Stimulated activated CD4-positive, alpha-beta T cell treated with anti-CD3 and anti-CD28 coated beads, Interleukin-1b, Interleukin-23, amount 100 ng/mL, for 24 hours (primary cell): ENCODE results near the gene CLK4.

Source experiments
- DNase-seq, 4 experiments: peaks; one replicate each; pipeline ENCODE4 v3.0.0-alpha.2; 2020; ENCODE audit warnings: low read depth in 4 of 4, low spot score in 1 of 4

Gene CLK4

GRCh38 chr5:178626484-178627258, at the start of gene CLK4:
TSS of gene CLK4 (minus strand) at chr5:178627050. CDS start at chr5:178623416, 3,634 bp downstream.
- peak; percentile 92 to 99 (median 96) for DNase-seq

GRCh38 chr5:178675922-178676321, 49.1 kb upstream of the CLK4 start:
- no peak for DNase-seq

DNA sequence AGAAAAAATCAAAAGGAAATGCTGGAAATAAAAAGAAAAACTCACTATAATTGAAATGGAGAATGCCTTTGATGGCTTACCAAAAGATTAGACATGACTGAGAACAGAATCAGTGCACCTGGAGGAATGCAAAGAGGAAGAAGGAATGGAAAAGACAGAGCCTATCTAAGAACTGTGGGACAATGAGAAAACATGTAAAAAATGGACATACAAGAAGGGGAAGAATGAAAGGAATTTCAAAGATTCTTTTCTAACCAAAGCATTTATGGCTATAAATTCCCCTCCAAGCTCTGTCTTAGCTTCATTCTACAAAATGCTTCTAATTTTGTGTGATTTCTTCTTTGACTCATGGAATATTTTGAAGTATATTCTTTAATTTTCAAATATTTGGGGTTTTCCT, 47.5 kb upstream of the CLK4 start:
- DNase-seq: no peak

- no peak for DNase-seq
These were observed 47.0 kb upstream of the CLK4 start for GRCh38 chr5:178673801-178674295.

GRCh38 chr5:178672630-178673029, 45.8 kb upstream of the CLK4 start:
- no peak for DNase-seq

DNA sequence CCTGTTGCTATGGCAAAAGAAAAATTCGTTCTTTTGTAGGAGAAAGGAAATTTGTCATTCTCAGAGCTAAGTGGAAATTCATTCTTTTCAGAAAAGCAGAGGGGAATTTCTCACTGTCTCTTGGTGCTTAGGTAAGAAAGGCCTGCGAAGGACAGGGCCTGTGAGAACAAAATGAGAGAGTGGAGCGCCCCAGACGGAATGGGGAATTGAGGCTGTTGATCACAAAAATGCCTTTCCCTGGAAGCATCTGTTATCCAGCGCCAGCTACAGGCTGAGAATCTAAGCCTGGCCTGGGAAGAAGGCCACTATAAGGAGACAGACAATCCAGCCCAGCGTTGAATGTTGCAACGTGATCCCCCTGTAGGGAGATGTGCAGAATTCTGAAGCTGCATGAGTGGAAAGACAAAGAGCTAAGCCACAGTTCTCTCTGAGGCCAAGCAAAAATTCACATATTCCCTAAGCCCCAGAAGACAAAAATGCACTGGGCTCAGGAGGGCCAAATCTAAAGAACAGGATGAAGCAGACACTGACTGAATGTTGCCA, 44.8 kb upstream of the CLK4 start:
- no peak for DNase-seq

DNA sequence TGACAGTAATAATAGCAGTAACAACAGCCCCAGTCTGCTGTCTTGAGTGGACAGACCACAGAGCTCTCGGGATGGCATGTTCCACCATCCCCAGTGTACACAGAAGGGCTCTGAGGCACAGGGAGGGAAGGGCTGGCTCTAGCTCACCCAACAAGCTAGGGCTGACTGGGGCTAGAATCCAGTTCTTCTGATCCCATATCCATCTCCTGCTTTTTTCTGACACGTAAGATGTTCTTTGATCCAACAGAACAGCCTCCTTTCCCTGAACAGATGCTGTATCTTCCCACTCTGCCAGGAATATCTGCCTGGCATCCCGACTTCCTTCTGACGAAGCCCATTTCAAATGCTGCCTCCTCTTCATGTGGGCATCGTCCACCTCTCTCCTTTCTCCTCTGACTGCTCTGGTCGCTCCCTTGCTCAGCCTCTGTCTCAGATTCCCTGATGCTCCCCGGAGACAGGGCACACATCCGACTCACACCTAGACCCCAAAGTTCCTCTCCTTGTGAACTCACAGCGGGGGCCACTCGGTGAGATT, 43.6 kb upstream of the CLK4 start:
- no peak for DNase-seq

DNA sequence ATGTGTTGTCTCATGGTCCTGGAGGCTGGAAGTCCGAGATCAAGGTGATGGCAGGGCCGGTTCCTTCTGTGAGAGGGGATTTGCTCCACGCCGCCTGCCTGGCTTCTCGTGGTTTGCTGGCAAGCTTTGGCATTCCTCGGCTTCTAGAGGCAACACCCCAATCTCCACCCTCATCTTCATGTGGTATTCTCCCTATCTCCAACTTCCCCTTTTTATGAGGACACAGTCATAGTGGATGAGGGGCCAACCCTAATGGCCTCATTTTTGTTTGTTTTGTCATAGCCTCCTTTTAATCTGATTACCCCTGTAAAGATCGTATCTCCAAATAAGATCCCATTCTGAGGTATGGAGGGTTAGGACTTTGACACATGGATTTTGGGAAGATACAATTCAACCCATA, 41.7 kb upstream of the CLK4 start:
- no peak for DNase-seq

GRCh38 chr5:178667688-178668087, 40.8 kb upstream of the CLK4 start:
- DNase-seq: no peak

DNA sequence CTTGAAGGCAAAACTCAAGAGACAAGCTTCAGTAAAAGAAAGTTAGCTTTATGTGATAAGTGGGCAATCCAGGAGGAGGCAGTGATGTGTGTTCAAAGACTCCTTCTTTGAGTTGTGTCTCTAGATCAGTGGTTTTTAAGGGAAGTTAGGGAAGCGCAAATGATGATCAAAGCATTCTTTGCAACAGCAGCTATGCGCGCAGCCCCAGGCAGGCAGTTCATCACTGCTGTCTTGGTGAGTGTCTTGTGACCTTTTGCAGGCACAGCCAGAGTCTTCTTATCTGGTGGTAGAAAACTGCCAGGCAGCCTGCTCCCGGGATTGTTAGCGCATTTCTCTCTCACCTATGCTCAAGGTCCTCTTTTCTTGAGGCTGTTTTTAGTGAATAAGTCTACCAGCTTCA, 40.3 kb upstream of the CLK4 start:
- DNase-seq: no peak

- DNase-seq: no peak
These were observed 37.3 kb upstream of the CLK4 start for GRCh38 chr5:178664141-178664540.

DNA sequence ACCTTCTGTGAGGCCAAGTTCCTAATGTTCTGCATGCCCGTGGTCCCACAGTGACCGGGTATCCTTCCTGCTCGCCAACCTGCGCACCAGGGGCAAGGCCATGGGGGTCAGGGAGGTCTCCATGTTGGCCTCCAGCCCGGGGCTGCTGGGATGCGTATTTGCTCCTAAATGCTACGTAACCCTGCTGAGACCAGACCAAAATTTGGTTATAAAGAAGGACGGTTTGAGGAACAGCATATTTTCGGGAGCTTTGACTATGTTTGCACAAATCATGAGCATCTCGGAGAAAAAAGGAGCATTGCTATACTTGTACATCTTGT, 35.7 kb upstream of the CLK4 start:
- no peak for DNase-seq

DNA sequence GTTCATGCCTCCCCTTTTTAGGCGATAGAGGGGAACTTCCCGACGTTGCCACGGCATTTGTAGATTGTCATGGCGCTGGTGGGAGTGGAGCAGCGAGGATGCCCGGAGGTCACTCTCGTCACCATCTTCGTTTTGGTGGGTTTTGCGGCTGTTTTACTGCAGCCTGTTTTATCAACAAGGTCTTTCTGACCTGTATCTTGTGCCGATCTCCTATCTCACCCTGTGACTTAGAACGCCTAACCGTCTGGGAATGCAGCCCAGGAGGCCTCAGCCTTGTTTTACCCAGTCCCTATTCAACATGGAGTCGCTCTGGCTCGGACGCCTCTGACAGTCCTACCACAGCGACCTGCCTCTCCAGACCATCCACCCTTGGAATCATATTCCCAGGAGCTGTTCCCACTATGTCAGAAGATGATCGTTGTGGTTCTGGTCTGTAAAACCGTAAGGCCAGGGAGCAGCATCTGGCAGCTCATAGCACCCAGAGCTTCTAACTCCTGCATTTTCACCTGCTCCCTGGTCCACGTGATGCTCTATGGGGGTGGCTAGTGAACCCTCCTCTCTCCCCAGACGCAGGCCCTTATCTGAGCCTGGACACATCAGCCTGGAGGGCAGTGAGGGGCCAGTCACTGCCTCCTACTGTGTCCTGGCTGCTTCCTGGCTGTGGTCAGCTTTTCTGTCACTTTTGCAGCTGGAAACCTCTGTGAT, 35.1 kb upstream of the CLK4 start:
- DNase-seq: no peak

DNA sequence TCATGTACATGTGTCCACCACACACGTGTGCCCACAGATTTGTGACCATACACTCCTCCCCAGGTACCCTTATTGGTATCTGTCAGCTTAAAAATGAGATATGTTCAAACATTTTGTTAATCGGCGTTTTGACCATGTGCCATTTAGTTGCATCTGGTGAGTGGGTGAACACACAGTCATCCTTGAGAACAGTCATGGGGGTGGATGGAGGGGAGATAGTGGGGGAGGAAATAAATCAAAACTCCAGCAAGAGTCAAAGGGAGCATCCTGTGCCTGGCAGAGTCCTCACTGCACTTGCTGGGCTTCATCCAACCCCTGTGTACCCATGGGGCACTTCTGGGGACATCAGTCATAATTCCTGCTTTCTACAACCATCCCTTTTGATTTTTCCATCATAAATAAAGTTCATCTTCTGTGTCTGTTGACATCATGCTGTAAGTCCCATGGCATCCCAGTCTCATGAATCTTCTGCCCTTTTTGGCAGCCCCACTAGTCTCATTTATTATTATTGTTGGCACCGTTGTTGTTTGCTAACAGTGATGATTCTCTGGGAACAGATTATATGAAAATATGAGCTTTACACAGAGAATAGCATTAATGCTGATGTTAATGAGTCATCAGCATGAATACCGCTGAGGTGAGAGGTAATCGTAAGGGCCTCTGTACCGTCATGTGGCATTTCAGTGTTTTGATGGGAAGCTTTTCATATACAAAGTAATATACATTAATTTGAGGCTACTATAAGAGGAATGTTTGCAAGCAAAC, 24.4 kb upstream of the CLK4 start:
- no peak for DNase-seq

- no peak for DNase-seq
These were observed 23.4 kb upstream of the CLK4 start for GRCh38 chr5:178650214-178650613.

GRCh38 chr5:178649580-178649979, 22.7 kb upstream of the CLK4 start:
- DNase-seq: no peak

DNA sequence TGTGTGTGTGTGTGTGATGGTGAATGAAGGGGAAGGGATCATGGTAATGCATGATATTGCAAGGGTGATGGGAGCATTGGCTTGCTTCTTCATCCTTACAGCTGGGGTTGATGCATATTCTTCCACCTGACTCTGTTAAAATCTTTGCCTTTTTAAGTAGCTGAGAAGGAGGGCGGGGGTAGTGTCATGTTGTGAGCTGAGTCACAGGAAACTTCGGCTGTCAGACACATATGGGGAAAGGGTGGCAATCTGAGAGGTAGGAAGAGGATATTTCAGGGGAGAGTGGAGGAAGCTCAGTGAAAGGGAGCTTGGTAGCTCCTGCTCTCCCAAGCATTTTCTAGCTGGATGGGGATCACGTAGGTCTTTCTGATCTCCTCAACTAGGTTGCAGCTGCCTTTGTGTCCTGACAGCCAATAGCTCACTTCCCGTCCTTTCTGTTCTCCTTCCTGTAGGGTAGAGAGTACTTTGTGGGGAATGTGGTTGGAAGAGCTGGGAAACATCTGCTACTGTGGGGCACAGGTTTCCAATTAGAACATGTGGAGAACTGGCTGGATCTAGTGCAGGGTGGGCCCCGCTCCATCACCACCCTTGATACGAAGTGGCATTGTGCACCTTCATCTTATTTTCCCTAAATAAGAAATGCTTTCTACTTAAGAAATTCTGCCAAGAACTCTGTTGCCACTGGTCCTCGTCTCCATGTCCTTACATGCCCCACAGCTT, 18.1 kb upstream of the CLK4 start:
- no peak for DNase-seq

- DNase-seq: no peak
These were observed 15.6 kb upstream of the CLK4 start for GRCh38 chr5:178642351-178642909.

DNA sequence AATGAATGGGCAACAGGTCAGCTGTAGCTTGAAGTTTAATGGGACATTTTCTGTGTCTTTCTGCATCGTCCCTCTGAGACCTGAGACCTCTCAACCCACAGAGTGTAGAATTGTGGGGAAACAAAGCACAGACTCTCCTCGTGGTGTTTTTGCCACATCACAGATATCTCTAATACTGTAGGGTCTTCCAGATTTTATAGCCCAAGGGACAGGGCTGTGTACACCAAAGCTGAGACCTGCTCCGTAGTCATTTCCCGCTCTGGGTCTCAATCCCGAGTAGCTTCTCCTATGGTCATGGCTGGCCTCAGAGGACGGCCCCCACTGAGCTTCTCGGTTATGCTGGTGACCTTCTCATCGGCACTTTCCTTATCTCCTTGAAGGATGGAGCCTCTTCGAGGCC, 14.9 kb upstream of the CLK4 start:
- no peak for DNase-seq

DNA sequence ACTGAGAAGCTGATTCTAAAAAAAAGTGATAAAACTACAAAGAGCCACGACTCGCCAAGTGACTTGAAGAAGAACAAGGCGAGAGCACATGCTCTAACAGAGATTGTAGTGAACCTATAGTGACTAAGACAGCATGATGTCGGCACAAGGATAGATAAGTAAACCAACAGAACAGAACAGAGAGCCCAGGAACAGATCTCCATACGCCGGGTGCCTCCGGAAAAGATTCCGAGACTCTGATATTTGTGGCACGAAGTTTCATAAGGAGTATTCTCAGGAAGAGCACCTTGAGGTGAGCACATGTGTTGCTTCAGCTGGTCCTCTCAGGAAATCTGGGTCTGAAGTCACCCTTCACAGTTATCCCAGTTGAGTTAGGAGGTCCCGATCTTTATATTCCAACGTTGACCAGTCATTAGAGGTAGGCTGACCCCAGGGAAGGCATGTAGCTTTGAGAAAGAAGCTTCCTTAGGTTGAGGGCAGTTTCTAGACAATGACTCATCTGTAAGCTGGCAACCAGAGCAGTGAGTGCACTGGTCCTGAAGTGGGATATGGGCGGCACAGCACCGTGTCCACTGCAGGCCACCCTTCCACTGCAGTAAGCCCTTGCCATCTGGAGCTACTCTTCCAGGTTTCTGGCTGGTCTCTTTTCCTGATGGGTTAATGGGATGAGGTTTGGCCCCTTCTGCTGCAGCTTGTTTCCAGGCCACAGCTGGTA, 13.6 kb upstream of the CLK4 start:
- no peak for DNase-seq
